Measurements from ENCODE around the gene PAQR8. TPM values are rescaled to one million over a fixed set of nuclear protein-coding genes. Genes with fewer than 3 reads are reported as not detected.
A peak's percentile ranks its signal among the peaks of the same experiment; 100 is the strongest.

The PAQR8 gene
- total RNA-seq, 1 donor from 2014 or later, result 1.5 TPM

DNA sequence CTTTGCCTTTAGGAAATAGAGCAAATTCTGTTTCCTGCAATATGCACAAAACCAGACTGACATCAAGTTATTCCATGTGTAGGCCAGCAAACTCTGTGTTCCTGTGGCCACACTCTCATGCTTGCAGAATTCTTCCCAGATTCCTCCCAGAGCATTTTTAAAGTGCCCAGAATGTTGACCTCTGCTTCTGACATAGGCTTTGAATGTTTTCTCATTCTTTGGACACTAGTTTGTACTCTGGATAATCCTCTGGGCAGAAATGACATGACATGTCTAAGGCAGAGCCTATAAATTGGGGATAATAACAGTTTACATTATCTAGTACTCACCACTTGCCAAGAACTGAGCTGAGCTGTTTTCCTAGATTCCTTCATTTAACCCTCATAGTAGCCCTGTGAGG, 49.0 kb downstream of the PAQR8 start:
- DNase-seq (ENCODE audit: low read depth), result no peak
- Histone ChIP-seq H3K36me3 (ENCODE audit: insufficient read depth, low read length) (no peaks in the 10 kb centered on the region), H2AFZ (ENCODE audit: low read depth, low read length) (no peak overlapping the region), H3K4me3 (ENCODE audit: insufficient read depth, low read depth, low read length) (no peak overlapping the region), H3K9ac (ENCODE audit: low read length) (no peak overlapping the region), H3K4me1 (ENCODE audit: insufficient read depth, low read length) (peaks cover under 1% of the 10 kb centered on the region), H3K27me3 (ENCODE audit: insufficient read depth, low read length) (no peaks in the 10 kb centered on the region), H3K4me2 (ENCODE audit: low read length) (no peak overlapping the region), H3K27ac (ENCODE audit: low read depth, low read length) (no peak overlapping the region), H3K9me3 (ENCODE audit: insufficient read depth, low read depth, low read length) (no peaks in the 10 kb centered on the region), H3K79me2 (ENCODE audit: insufficient read depth, low read length) (no peaks in the 10 kb centered on the region), H4K20me1 (ENCODE audit: insufficient read depth, low read length) (no peaks in the 10 kb centered on the region)
- H3K4me1 Mint-ChIP-seq (ENCODE audit: low read depth, unreplicated experiment), result peaks cover 34% of the 10 kb centered on the region
- H3K9me3 Mint-ChIP-seq (ENCODE audit: unreplicated experiment), result no peaks in the 10 kb centered on the region
- TF ChIP-seq, protein P1, sequence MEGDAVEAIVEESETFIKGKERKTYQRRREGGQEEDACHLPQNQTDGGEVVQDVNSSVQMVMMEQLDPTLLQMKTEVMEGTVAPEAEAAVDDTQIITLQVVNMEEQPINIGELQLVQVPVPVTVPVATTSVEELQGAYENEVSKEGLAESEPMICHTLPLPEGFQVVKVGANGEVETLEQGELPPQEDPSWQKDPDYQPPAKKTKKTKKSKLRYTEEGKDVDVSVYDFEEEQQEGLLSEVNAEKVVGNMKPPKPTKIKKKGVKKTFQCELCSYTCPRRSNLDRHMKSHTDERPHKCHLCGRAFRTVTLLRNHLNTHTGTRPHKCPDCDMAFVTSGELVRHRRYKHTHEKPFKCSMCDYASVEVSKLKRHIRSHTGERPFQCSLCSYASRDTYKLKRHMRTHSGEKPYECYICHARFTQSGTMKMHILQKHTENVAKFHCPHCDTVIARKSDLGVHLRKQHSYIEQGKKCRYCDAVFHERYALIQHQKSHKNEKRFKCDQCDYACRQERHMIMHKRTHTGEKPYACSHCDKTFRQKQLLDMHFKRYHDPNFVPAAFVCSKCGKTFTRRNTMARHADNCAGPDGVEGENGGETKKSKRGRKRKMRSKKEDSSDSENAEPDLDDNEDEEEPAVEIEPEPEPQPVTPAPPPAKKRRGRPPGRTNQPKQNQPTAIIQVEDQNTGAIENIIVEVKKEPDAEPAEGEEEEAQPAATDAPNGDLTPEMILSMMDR (IDR thresholded peaks at IDR 0.05; ENCODE audit: insufficient read depth, low read depth, low read length), result no peak
- TF ChIP-seq EZH2 (IDR thresholded peaks at IDR 0.05; ENCODE audit: insufficient read depth, low read length), result no peak
- no peak overlapping the region for H3K4me3 Mint-ChIP-seq (ENCODE audit: unreplicated experiment)
- H3K27ac Mint-ChIP-seq (ENCODE audit: unreplicated experiment), result peak overlapping the region; percentile 43
- H3K27me3 Mint-ChIP-seq (ENCODE audit: low read depth, unreplicated experiment), result no peaks in the 10 kb centered on the region
- no peak for FAIRE-seq
- no peaks in the 10 kb centered on the region for H3K36me3 Mint-ChIP-seq (ENCODE audit: low read depth, unreplicated experiment)

DNA sequence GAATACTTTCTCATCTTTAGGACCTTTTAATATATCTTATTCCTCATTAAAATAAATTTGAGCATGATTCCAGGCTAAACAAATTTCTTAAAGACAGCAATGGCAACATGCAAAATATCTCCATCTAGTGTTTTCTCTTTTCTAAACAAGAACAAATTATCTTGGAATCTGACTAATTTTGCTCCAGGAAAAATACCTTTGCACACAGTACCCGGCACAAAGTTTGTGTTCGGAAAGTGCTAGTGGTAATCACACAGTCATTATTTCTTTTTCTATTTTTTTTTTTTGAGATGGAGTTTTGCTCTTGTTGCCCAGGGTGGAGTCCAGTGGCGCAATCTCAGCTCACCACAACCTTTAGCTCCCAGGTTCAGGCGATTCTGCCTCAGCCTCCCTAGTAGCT, 50.0 kb downstream of the PAQR8 start:
- no peak for DNase-seq (ENCODE audit: low read depth)
- no peaks in the 10 kb centered on the region for H3K79me2 ChIP-seq (ENCODE audit: insufficient read depth, low read length)
- no peak overlapping the region for H2AFZ ChIP-seq (ENCODE audit: low read depth, low read length)
- H3K4me1 ChIP-seq (ENCODE audit: insufficient read depth, low read length), result peaks cover 9% of the 10 kb centered on the region
- no peaks in the 10 kb centered on the region for H3K9me3 ChIP-seq (ENCODE audit: insufficient read depth, low read depth, low read length)
- no peak overlapping the region for H3K4me2 ChIP-seq (ENCODE audit: low read length)
- Mint-ChIP-seq H3K4me1 (ENCODE audit: low read depth, unreplicated experiment) (peaks cover 37% of the 10 kb centered on the region), H3K27ac (ENCODE audit: unreplicated experiment) (peak overlapping the region; percentile 26), H3K27me3 (ENCODE audit: low read depth, unreplicated experiment) (no peaks in the 10 kb centered on the region), H3K9me3 (ENCODE audit: unreplicated experiment) (no peaks in the 10 kb centered on the region), H3K4me3 (ENCODE audit: unreplicated experiment) (no peak overlapping the region), H3K36me3 (ENCODE audit: low read depth, unreplicated experiment) (no peaks in the 10 kb centered on the region)
- no peaks in the 10 kb centered on the region for H4K20me1 ChIP-seq (ENCODE audit: insufficient read depth, low read length)
- no peaks in the 10 kb centered on the region for H3K27me3 ChIP-seq (ENCODE audit: insufficient read depth, low read length)
- H3K27ac ChIP-seq (ENCODE audit: low read depth, low read length), result no peak overlapping the region
- no peak for FAIRE-seq
- TF ChIP-seq EZH2 (IDR thresholded peaks at IDR 0.05; ENCODE audit: insufficient read depth, low read length), result no peak
- TF ChIP-seq, protein P1 (IDR thresholded peaks at IDR 0.05; ENCODE audit: insufficient read depth, low read depth, low read length), result no peak
- no peak overlapping the region for H3K9ac ChIP-seq (ENCODE audit: low read length)
- H3K4me3 ChIP-seq (ENCODE audit: insufficient read depth, low read depth, low read length), result no peak overlapping the region
- H3K36me3 ChIP-seq (ENCODE audit: insufficient read depth, low read length), result no peaks in the 10 kb centered on the region

DNA sequence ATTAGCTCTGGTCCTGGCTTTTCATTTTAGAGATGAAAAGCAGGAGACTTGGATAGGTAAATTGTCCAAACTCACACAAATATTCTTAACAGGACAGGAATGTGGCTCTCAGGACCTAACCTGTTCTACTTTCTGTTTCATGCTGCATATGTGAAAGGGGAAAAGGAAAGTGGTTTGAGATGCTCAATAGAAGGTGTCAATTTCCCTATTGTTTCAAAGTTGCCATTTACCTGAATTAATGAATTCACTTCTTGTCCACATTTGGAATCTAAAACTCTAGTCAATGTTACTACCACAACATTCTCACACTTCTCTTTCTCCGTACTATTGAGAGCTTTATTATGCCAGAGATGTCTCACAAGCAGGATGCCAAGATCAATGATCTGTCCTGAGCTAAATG, 53.4 kb downstream of the PAQR8 start:
- no peaks in the 10 kb centered on the region for H3K9me3 ChIP-seq (ENCODE audit: insufficient read depth, low read depth, low read length)
- no peaks in the 10 kb centered on the region for H3K9me3 Mint-ChIP-seq (ENCODE audit: unreplicated experiment)
- H3K27me3 ChIP-seq (ENCODE audit: insufficient read depth, low read length), result no peaks in the 10 kb centered on the region
- H3K27ac ChIP-seq (ENCODE audit: low read depth, low read length), result no peak overlapping the region
- no peaks in the 10 kb centered on the region for H3K27me3 Mint-ChIP-seq (ENCODE audit: low read depth, unreplicated experiment)
- H3K4me2 ChIP-seq (ENCODE audit: low read length), result no peak overlapping the region
- H4K20me1 ChIP-seq (ENCODE audit: insufficient read depth, low read length), result no peaks in the 10 kb centered on the region
- H3K79me2 ChIP-seq (ENCODE audit: insufficient read depth, low read length), result peaks cover 4% of the 10 kb centered on the region
- no peak overlapping the region for H3K27ac Mint-ChIP-seq (ENCODE audit: unreplicated experiment)
- H3K4me3 Mint-ChIP-seq (ENCODE audit: unreplicated experiment), result no peak overlapping the region
- peaks cover 27% of the 10 kb centered on the region for H3K4me1 ChIP-seq (ENCODE audit: insufficient read depth, low read length)
- no peaks in the 10 kb centered on the region for H3K36me3 Mint-ChIP-seq (ENCODE audit: low read depth, unreplicated experiment)
- H2AFZ ChIP-seq (ENCODE audit: low read depth, low read length), result no peak overlapping the region
- no peaks in the 10 kb centered on the region for H3K36me3 ChIP-seq (ENCODE audit: insufficient read depth, low read length)
- FAIRE-seq (no peak), DNase-seq (ENCODE audit: low read depth) (no peak)
- H3K4me3 ChIP-seq (ENCODE audit: insufficient read depth, low read depth, low read length), result no peak overlapping the region
- peaks cover 45% of the 10 kb centered on the region for H3K4me1 Mint-ChIP-seq (ENCODE audit: low read depth, unreplicated experiment)
- no peak for TF ChIP-seq EZH2 (IDR thresholded peaks at IDR 0.05; ENCODE audit: insufficient read depth, low read length)
- TF ChIP-seq, protein P1 (IDR thresholded peaks at IDR 0.05; ENCODE audit: insufficient read depth, low read depth, low read length), result no peak
- H3K9ac ChIP-seq (ENCODE audit: low read length), result no peak overlapping the region
